Stimulated activated effector memory CD8-positive, alpha-beta T cell treated with anti-CD3 and anti-CD28 coated beads, Interleukin-12 subunit alpha, Interleukin-12 subunit beta, amount 100 ng/mL, for 72 hours (primary cell): ENCODE data around the gene HMGN1.
"Not testable (repeated sequence)": the region's sequence is repeated elsewhere in the genome, so short reads cannot be mapped to it uniquely, and the experiment has no call there.

Source experiments
- ATAC-seq: fragments of 150-1000 bp; cut with Tn5 transposase; 2 replicates; pipeline ENCODE4 v1.10.0; 2021
- DNase-seq, 2 donors: peaks; one replicate each; pipeline ENCODE4 v3.0.0; 2021 to 2022; ENCODE audit warnings: low spot score in 2 of 2
- H3K27ac Mint-ChIP-seq: one replicate; pipeline ENCODE4 v1.8.0; 2022; ENCODE audit warnings: mild to moderate bottlenecking, mixed read lengths
- H3K36me3 Mint-ChIP-seq: one replicate; pipeline ENCODE4 v1.8.0; 2022; ENCODE audit warnings: mild to moderate bottlenecking, mixed read lengths
- H3K4me1 Mint-ChIP-seq: one replicate; pipeline ENCODE4 v1.8.0; 2022; ENCODE audit warnings: mixed read lengths
- H3K4me3 Mint-ChIP-seq: one replicate; pipeline ENCODE4 v1.8.0; 2022; ENCODE audit warnings: mild to moderate bottlenecking, mixed read lengths
- H3K9me3 Mint-ChIP-seq: one replicate; pipeline ENCODE4 v1.8.0; 2022; ENCODE audit warnings: mixed read lengths

Gene HMGN1

DNA sequence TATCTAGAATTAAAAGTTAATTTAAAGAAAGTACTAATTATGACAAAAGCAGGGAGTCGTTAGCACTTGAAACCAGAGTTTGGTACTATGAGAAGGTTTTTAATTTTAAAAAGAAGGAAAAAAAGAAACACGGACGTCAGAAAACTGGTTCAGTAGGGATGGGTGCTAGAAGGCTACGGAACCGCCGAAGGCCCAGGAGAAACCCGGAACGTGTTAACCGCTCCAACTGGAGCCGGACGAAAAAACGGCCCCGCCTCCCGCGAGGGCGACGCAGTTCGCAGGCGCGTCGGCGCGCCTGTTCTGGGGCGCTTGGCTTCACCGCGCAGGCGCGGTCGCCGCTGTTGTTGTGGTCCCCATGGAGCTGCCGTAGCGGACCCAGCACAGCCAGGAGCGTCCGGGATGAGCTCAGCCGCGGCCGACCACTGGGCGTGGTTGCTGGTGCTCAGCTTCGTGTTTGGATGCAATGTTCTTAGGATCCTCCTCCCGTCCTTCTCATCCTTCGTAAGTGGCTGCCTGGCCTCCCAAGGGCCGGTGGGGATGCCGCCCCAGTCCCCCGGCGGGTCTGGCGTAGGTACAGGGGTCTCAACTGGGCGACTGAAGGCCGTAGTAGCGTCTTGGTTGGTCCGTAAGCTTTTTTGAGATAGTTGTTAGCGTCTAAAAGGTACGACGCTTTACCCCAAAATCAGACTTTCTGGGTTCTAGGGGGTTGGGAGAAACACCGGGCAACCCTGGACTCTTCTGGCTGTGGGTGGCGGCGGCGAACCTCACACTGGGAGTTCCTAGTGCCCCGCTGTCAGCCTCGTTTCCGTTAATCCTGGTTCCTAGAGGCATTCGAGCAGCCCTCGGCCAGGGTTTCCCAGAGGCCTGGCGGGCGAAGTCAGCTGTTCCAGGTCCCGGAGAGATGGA, 31.4 kb upstream of the HMGN1 start:
- Mint-ChIP-seq H3K9me3 (no peaks in the 10 kb centered on the region), H3K4me3 (peak overlapping the region; percentile 89), H3K4me1 (peaks cover 22% of the 10 kb centered on the region), H3K27ac (peak overlapping the region; percentile 94), H3K36me3 (peaks cover 11% of the 10 kb centered on the region)
- DNase-seq = peak; percentile 79 to 95
- peak; percentile 98 for ATAC-seq

DNA sequence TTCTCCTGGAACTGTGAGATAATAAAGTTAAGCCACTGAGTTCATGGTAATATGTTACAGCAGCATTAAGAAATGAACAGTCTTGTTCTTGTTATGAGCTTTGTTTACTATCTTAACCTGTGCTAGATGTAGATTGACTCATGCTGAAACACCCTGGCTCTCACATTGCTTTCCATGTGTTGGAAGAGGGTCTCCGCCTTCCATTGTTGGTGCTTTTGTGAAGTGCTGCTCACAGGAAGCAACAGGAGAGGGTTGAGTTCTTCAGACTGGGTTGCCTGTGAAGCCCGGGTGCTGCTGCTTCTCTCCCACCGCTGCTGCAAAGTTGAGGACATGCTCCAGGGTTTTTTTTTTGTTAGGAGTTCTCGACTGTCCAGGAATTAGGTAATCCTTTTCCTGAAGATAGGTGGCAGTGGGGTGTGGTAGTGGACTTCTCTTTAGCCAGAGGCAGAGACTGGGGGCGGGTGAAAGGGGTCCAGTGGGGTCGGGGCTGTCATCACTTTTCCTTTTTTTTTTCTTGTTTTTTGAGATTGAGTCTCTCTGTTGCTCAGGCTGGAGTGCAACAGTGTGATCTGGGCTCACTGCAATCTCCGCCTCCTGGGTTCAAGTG, 28.7 kb upstream of the HMGN1 start:
- no peak for DNase-seq
- H3K36me3 Mint-ChIP-seq = peaks cover 11% of the 10 kb centered on the region
- peaks cover 14% of the 10 kb centered on the region for H3K4me1 Mint-ChIP-seq
- H3K9me3 Mint-ChIP-seq = no peaks in the 10 kb centered on the region
- no peak overlapping the region for H3K27ac Mint-ChIP-seq
- H3K4me3 Mint-ChIP-seq = no peak overlapping the region
- ATAC-seq = peak; percentile 41

DNA sequence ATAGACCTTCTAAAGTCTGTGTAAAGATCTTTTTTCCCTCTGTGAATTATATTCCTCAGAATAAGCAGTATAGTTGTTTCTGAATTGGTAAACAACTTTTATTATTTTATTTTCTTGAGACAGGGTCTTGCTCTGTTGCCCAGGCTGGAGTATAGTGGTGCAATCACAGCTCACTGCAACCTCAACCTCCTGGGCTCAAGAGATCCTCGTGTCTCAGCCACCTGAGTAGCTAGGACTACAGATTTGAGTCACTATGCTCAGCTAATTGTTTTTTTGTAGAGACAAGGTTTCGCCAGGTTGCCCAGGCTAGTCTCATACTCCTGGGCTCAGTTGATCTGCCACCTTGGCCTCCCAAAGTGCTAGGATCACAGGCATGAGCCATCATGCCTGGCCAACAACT, 26.6 kb upstream of the HMGN1 start:
- no peak for ATAC-seq
- Mint-ChIP-seq H3K4me3 (no peak overlapping the region), H3K36me3 (peaks cover 9% of the 10 kb centered on the region), H3K4me1 (no peaks in the 10 kb centered on the region), H3K9me3 (no peaks in the 10 kb centered on the region), H3K27ac (no peak overlapping the region)
- no peak for DNase-seq

DNA sequence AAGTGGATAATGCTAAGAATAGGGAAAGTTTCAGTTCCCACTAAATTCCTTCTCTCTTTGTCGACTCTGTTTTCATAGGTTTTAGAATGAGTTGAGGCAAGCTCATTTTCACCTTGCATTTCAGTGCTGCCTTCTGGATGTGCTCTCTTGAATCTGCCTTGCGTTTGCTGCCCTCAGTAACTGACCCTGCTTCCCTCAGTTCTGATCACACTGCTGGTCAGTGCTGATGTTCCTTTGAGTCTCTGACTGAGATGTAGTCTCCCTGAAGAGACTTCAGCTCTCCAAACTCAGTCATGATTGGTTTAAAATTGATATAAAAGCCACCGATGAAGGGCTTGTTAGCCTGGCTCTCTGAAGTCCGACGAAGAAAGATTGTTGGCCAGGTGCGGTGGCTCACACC, 25.2 kb upstream of the HMGN1 start:
- no peak overlapping the region for H3K4me3 Mint-ChIP-seq
- no peaks in the 10 kb centered on the region for H3K4me1 Mint-ChIP-seq
- H3K9me3 Mint-ChIP-seq = no peaks in the 10 kb centered on the region
- no peaks in the 10 kb centered on the region for H3K36me3 Mint-ChIP-seq
- no peak for DNase-seq
- ATAC-seq = no peak
- H3K27ac Mint-ChIP-seq = no peak overlapping the region

DNA sequence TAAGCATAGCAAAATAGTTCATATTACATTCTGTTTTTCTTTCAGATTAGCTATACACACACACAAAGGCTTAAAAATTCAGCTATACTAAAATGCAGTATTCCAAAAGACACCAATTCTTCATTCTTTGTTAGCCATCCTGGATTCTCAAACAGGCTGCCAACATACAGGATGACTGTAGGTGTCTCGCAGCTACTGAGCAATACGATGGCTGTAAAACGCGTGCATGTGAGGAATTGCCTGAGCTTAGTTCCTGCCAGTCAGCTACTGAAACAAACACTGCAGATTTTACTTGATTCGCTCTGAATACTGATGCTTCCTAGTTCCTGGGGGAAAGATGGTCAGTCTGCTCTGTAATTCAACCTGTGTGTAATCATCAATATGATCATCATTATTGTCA, 24.7 kb upstream of the HMGN1 start:
- Mint-ChIP-seq H3K27ac (no peak overlapping the region), H3K4me1 (no peaks in the 10 kb centered on the region), H3K36me3 (no peaks in the 10 kb centered on the region), H3K9me3 (no peaks in the 10 kb centered on the region), H3K4me3 (no peak overlapping the region)
- ATAC-seq (peak; percentile 50), DNase-seq (no peak)

DNA sequence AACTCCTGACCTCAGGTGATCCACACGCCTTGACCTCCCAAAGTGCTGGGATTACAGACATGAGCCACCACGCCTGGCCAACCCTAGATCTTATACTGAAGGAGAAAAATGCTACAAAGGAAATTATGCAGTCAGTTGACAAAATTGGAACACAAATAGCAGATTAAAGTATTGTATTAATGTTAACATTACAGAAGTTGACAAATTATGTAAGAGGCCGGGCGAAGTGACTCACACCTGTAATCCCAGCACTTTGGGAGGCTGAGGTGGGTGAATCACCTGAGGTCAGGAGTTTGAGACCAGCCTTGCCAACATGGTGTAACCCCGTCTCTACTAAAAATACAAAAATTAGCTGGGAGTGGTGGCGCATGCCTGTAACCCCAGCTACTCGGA, 21.0 kb upstream of the HMGN1 start:
- not testable (repeated sequence) for ATAC-seq, H3K36me3 Mint-ChIP-seq, H3K4me1 Mint-ChIP-seq, H3K4me3 Mint-ChIP-seq, H3K27ac Mint-ChIP-seq, DNase-seq, H3K9me3 Mint-ChIP-seq

DNA sequence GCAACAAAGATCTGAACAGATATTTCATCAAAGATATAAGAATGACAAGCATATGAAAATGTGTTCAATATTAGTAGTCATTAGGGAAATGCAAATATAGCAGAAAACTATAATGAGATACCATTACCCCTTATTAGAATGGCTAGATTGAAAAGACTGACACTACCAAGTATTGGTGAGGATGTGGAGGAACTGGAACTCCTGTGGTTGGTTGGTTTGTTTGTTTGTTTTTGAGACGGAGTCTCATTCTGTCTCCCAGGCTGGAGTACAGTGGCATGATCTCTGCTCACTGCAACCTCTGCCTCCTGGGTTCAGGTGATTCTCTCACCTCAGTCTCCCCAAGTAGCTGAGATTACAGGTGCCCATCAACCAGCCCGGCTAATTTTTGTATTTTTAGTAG, 18.9 kb upstream of the HMGN1 start:
- Mint-ChIP-seq H3K36me3 (no peaks in the 10 kb centered on the region), H3K27ac (no peak overlapping the region), H3K9me3 (no peaks in the 10 kb centered on the region), H3K4me1 (no peaks in the 10 kb centered on the region), H3K4me3 (no peak overlapping the region)
- DNase-seq (no peak), ATAC-seq (no peak)

DNA sequence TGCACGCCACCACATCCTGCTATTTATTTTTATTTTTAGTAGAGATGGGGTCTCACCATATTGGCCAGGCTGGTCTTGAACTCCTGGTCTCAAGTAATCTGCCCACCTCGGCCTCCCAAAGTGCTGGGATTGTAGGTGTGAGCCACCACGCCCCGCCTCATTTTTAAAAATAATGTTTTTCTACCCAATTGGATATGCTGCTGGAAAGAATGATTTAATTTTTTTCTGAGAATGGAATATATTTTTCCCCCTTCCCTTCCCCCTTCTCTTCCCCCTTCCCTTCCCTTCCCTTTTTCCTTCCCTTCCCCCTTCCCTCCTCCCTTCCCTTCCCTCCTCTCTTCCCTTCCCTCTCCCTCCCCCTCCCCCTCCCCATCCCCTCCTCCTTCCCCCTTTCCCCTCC, 17.7 kb upstream of the HMGN1 start:
- Mint-ChIP-seq H3K4me1 (no peaks in the 10 kb centered on the region), H3K36me3 (no peaks in the 10 kb centered on the region), H3K9me3 (no peaks in the 10 kb centered on the region), H3K27ac (no peak overlapping the region), H3K4me3 (no peak overlapping the region)
- no peak for DNase-seq
- no peak for ATAC-seq

DNA sequence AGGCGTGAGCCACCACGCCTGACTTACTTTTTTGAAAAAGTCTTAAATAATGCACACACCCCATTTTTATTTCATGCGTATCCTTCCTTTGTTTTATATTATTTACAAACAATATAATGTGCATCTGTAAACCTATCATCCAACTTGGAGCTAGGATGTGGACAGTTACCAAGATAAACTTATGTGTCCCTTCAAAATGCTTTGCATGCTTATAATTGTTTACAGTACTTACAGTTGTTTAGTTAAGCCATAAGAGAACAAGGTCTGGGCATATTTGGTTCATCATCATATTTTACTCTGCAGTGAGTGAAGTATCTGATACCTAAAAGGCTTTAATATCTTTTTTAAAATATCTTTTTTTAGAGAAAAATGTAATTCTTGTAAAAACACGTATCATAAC, 16.1 kb upstream of the HMGN1 start:
- H3K4me3 Mint-ChIP-seq = no peak overlapping the region
- no peak for ATAC-seq
- H3K9me3 Mint-ChIP-seq = no peaks in the 10 kb centered on the region
- H3K4me1 Mint-ChIP-seq = no peaks in the 10 kb centered on the region
- H3K36me3 Mint-ChIP-seq = no peaks in the 10 kb centered on the region
- DNase-seq = no peak
- H3K27ac Mint-ChIP-seq = no peak overlapping the region

DNA sequence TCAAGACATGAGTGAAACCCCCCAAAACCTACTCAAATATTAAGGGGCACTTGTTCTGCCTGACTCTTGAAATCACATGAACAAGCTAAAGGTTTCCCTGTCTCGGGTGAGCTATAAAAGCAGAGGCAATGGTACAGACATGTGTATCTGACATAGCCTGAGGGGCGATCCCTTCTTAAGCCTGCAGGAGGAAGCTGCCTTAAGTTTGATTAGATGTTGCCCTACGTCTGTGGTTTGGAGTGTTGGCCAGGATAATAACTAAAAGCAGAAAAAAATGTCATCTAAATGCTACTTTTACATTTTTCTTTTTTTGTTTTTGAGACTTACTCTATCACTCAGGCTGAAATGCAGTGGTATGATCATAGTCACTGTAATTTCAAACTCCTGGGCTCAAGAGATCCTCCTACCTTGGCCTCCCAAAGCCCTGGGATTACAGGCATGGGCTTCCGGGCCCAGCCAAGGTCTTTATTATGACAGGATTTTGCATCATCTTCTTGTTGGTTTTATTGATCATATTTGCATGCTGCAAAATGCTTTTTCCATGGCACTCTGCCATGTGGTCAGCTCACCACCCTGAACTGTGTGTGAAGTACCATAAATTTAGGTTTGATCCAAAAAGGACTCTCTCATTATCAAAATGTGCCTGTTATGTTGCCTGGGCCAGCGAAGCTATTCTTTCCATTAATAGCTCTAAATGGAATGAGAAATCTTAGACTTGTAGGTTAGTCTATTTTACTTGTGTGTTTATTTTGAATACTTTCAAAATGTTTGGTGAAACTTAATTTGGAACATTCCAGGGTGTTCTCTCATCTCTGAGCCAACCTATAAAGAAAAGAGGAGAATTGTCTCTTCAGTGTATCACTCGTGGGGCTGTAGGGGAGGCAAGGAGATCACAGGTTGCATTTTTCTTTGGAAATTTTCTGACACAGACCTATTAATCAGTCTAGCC, 15.0 kb upstream of the HMGN1 start:
- Mint-ChIP-seq H3K4me1 (no peaks in the 10 kb centered on the region), H3K27ac (no peak overlapping the region), H3K36me3 (no peaks in the 10 kb centered on the region), H3K9me3 (no peaks in the 10 kb centered on the region), H3K4me3 (no peak overlapping the region)
- DNase-seq = no peak
- ATAC-seq = no peak

DNA sequence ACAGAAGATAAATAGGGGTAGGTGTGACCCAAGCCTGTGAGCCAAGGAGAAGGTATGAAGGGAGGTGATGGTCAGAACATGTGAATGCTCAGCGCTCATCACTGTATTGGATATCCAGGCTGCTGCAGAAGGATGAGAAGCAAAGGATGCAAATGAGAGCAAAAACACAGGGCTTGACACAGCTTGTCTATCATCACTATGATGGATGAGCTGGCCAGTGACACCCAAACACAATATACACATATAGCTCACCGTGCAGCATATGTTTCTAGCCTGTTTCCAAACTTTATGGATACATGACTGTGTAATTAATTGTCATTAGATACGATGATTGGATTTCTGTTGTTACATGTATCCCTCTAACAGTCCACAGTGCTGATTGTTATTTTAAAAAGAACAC, 13.8 kb upstream of the HMGN1 start:
- H3K4me3 Mint-ChIP-seq = no peak overlapping the region
- DNase-seq = no peak
- no peaks in the 10 kb centered on the region for H3K9me3 Mint-ChIP-seq
- H3K4me1 Mint-ChIP-seq = no peaks in the 10 kb centered on the region
- no peak overlapping the region for H3K27ac Mint-ChIP-seq
- no peak for ATAC-seq
- H3K36me3 Mint-ChIP-seq = no peaks in the 10 kb centered on the region

DNA sequence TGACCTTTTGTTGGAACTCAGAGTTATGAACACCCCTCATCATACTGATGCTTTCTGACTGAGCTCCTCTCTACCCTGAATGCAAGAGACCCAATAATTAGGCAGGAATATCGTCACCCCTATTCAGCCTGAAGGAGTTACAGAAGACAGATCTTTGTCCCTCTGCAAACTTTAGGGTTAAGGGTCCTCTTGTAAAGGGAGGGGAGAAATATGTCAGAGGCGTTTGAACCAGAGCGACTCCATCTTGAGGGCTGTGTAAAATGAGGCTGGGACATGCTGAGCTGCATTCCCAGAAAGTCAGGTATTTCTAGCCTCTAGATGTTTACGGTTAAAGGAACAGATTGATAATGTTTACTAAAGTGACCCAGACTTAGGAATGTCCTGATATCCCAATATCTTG, 10.5 kb upstream of the HMGN1 start:
- Mint-ChIP-seq H3K4me1 (no peaks in the 10 kb centered on the region), H3K9me3 (no peaks in the 10 kb centered on the region), H3K4me3 (no peak overlapping the region), H3K27ac (no peak overlapping the region), H3K36me3 (no peaks in the 10 kb centered on the region)
- no peak for ATAC-seq
- DNase-seq = no peak

DNA sequence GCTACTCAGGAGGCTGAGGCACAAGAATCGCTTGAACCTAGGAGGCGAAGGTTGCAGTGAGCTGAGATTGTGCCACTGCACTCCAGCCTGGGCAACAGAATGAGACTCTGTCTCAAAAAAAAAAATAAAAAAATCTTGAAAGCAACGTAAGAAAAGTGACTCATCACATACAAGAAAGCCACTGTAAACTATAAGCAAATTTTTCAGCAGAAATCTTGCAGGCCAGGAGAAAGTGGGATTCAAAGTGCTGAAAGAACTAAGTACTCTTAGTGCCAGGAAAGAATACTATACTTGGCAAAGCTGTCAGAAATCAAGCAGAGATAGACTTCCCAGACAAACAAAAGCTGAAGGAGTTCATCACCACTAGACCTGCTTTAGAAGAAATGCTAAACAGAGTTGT, 4.4 kb upstream of the HMGN1 start:
- Mint-ChIP-seq H3K4me3 (no peak overlapping the region), H3K36me3 (peaks cover 11% of the 10 kb centered on the region), H3K27ac (no peak overlapping the region), H3K9me3 (no peaks in the 10 kb centered on the region), H3K4me1 (peaks cover 12% of the 10 kb centered on the region)
- no peak for DNase-seq
- ATAC-seq = no peak

DNA sequence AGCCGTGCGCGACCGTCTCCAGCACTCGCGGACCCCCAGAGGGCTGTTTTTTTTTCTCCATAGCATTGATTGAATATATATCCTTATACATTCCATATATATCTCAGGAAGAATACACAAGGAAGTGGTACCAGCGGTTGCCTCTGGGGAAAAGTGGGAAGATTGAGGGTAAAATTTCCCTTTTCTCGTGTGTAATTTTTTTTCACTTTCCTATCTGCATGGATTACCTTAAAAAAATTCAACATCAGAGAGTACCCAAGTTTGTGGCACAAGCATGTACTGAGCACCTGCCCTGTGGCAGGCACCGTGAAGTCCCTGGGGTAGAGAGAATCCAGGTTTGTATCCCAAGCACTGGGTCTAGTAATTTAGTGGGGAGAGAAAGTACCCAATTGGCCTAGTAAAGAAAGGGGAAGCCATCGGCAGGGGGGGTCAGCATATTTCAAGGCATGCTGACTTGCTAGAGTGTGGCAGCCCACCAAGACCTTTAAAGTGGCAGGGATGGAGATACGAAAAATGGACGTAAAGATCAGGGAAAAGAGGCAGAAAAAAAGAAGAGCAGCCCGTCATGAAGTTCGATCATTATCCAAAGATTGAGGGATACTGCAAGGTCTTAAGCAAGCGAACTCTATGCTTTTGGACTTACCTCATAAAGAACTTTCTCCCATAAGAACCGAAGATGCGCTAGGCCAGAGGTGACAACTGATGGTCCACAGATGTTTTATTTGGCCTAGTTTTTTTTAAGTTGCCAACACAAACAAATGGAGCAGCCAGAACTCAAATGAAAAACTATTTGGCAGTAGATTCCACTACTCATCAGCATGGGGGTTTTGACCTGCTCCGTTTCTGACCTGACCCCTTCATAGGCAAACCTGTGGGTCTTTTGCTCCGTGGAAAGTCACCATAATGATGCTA, 1.5 kb upstream of the HMGN1 start:
- Mint-ChIP-seq H3K4me1 (peaks cover 30% of the 10 kb centered on the region), H3K36me3 (peaks cover 40% of the 10 kb centered on the region), H3K27ac (peak overlapping the region; percentile 96), H3K9me3 (no peaks in the 10 kb centered on the region), H3K4me3 (peak overlapping the region; percentile 92)
- no peak for DNase-seq
- ATAC-seq = no peak
